Ectodermal cell (in vitro differentiated cells): ENCODE data around the gene EML1.

Experiments used
- H3K27ac ChIP-seq: 2 replicates; pipeline ENCODE4 v1.7.0; 2013; ENCODE audit warnings: mild to moderate bottlenecking, low read depth, low read length; ENCODE audit not compliant: insufficient read depth, poor library complexity, severe bottlenecking
- H3K27me3 ChIP-seq: 2 replicates; pipeline ENCODE4 v1.7.0; 2013; ENCODE audit warnings: mild to moderate bottlenecking, low read length; ENCODE audit not compliant: insufficient read depth, control insufficient read depth, poor library complexity, severe bottlenecking
- H3K36me3 ChIP-seq: one replicate; pipeline ENCODE4 v1.7.0; 2013; ENCODE audit warnings: low read length; ENCODE audit not compliant: control insufficient read depth, insufficient read depth
- H3K4me1 ChIP-seq: one replicate; pipeline ENCODE4 v1.7.0; 2013; ENCODE audit warnings: low read length; ENCODE audit not compliant: control insufficient read depth, insufficient read depth
- H3K4me3 ChIP-seq: 2 replicates; pipeline ENCODE4 v1.7.0; 2013; ENCODE audit warnings: low read depth, low read length, control low read depth; ENCODE audit not compliant: insufficient read depth
- H3K9me3 ChIP-seq: 2 replicates; pipeline ENCODE4 v1.7.0; 2013; ENCODE audit warnings: mild to moderate bottlenecking, low read length, moderate library complexity; ENCODE audit not compliant: control insufficient read depth
- WGBS, 2 experiments: methylation state at CpG; one replicate each; pipeline ENCODE4 v1.1.7; 2013; ENCODE audit warnings: missing lambda C conversion rate in 2 of 2; 5-methylcytosine and 5-hydroxymethylcytosine counted together

Gene EML1

GRCh38 chr14:99958380-99958779 is 165.2 kb downstream of the EML1 start:
- 76 to 79% methylated on average over 7 of the region's 7 CpGs for WGBS, 2 experiments
- H3K27ac ChIP-seq: no peak overlapping the region
- H3K36me3 ChIP-seq: no peaks in the 10 kb centered on the region
- H3K4me1 ChIP-seq: no peaks in the 10 kb centered on the region
- no peaks in the 10 kb centered on the region for H3K27me3 ChIP-seq
- no peaks in the 10 kb centered on the region for H3K9me3 ChIP-seq
- no peak overlapping the region for H3K4me3 ChIP-seq

- Histone ChIP-seq H3K4me1 (peaks cover 6% of the 10 kb centered on the region), H3K27me3 (no peaks in the 10 kb centered on the region), H3K36me3 (no peaks in the 10 kb centered on the region), H3K4me3 (no peak overlapping the region), H3K27ac (no peak overlapping the region), H3K9me3 (no peaks in the 10 kb centered on the region)
- WGBS, 2 experiments: 53% methylated on average over 18 of the region's 18 CpGs
These were observed 168.8 kb downstream of the EML1 start for GRCh38 chr14:99961826-99962518.

- no peaks in the 10 kb centered on the region for H3K36me3 ChIP-seq
- no peak overlapping the region for H3K4me3 ChIP-seq
- H3K9me3 ChIP-seq: no peaks in the 10 kb centered on the region
- H3K27me3 ChIP-seq: peaks cover 9% of the 10 kb centered on the region
- H3K4me1 ChIP-seq: peaks cover 6% of the 10 kb centered on the region
- H3K27ac ChIP-seq: no peak overlapping the region
- 95% methylated on average over 9 of the region's 9 CpGs for WGBS, 2 experiments
These were observed 171.8 kb downstream of the EML1 start for GRCh38 chr14:99964979-99965378.

- peaks cover 20% of the 10 kb centered on the region for H3K27me3 ChIP-seq
- H3K9me3 ChIP-seq: no peaks in the 10 kb centered on the region
- no peaks in the 10 kb centered on the region for H3K36me3 ChIP-seq
- no peak overlapping the region for H3K4me3 ChIP-seq
- WGBS, 2 experiments: 88% methylated on average over 23 of the region's 23 CpGs
- H3K4me1 ChIP-seq: peaks cover 6% of the 10 kb centered on the region
- no peak overlapping the region for H3K27ac ChIP-seq
These were observed 173.0 kb downstream of the EML1 start for GRCh38 chr14:99966037-99966835.

- Histone ChIP-seq H3K36me3 (no peaks in the 10 kb centered on the region), H3K9me3 (no peaks in the 10 kb centered on the region), H3K4me3 (no peak overlapping the region), H3K27me3 (peaks cover 20% of the 10 kb centered on the region), H3K27ac (no peak overlapping the region), H3K4me1 (peaks cover 6% of the 10 kb centered on the region)
- WGBS, 2 experiments: 80 to 82% methylated on average over 12 of the region's 12 CpGs
These were observed 173.7 kb downstream of the EML1 start for GRCh38 chr14:99966912-99967311.

- WGBS, 2 experiments: 90 to 91% methylated on average over 11 of the region's 11 CpGs
- H3K9me3 ChIP-seq: no peaks in the 10 kb centered on the region
- H3K36me3 ChIP-seq: no peaks in the 10 kb centered on the region
- no peak overlapping the region for H3K27ac ChIP-seq
- no peak overlapping the region for H3K4me3 ChIP-seq
- peaks cover 6% of the 10 kb centered on the region for H3K4me1 ChIP-seq
- peaks cover 20% of the 10 kb centered on the region for H3K27me3 ChIP-seq
These were observed 175.1 kb downstream of the EML1 start for GRCh38 chr14:99968191-99968920.

- Histone ChIP-seq H3K27ac (no peak overlapping the region), H3K27me3 (peaks cover 20% of the 10 kb centered on the region)
These were observed 175.7 kb downstream of the EML1 start for GRCh38 chr14:99968941-99969340.

GRCh38 chr14:99969673-99970322 is 176.6 kb downstream of the EML1 start:
- H3K27ac ChIP-seq: no peak overlapping the region
- H3K4me1 ChIP-seq: peaks cover 6% of the 10 kb centered on the region
- 92 to 95% methylated on average over 6 of the region's 6 CpGs for WGBS, 2 experiments
- no peaks in the 10 kb centered on the region for H3K9me3 ChIP-seq
- H3K36me3 ChIP-seq: no peaks in the 10 kb centered on the region
- no peak overlapping the region for H3K4me3 ChIP-seq
- peaks cover 20% of the 10 kb centered on the region for H3K27me3 ChIP-seq

More at GRCh38 chr14:99968941-99969340, 175.7 kb downstream of the EML1 start:
- Histone ChIP-seq H3K4me1 (peaks cover 6% of the 10 kb centered on the region), H3K4me3 (no peak overlapping the region), H3K9me3 (no peaks in the 10 kb centered on the region), H3K36me3 (no peaks in the 10 kb centered on the region)
- 73 to 75% methylated on average over 5 of the region's 5 CpGs for WGBS, 2 experiments

- no peaks in the 10 kb centered on the region for H3K9me3 ChIP-seq
- WGBS, 2 experiments: 3 to 4% methylated on average over 115 to 117 of the region's 117 CpGs
- H3K36me3 ChIP-seq: peaks cover 4% of the 10 kb centered on the region
- peaks cover 5% of the 10 kb centered on the region for H3K4me1 ChIP-seq
- peaks cover 20% of the 10 kb centered on the region for H3K27me3 ChIP-seq
- H3K27ac ChIP-seq: peak overlapping the region; percentile 89
- peak overlapping the region; percentile 88 for H3K4me3 ChIP-seq
These were observed 178.1 kb downstream of the EML1 start for GRCh38 chr14:99971087-99971940.
